GM10266 (cell line): ENCODE results near the gene SMOC1.

ENCODE experiments used
- DNase-seq: peaks from one replicate; pipeline ENCODE4 v3.0.0; 2012; ENCODE audit errors: extremely low spot score
- CTCF ChIP-seq: IDR thresholded peaks from 2 replicates; pipeline ENCODE4 v1.5.1; 2012; ENCODE audit warnings: mild to moderate bottlenecking, low read depth; ENCODE audit not compliant: control insufficient read depth, insufficient read depth; ENCODE audit errors: missing control alignments

The SMOC1 gene

GRCh38 chr14:69863083-69863482 is 16.1 kb upstream of the SMOC1 start:
- TF ChIP-seq CTCF, result no peak
- DNase-seq, result no peak

GRCh38 chr14:69865701-69866365 is 13.4 kb upstream of the SMOC1 start:
- no peak for TF ChIP-seq CTCF
- no peak for DNase-seq

DNA sequence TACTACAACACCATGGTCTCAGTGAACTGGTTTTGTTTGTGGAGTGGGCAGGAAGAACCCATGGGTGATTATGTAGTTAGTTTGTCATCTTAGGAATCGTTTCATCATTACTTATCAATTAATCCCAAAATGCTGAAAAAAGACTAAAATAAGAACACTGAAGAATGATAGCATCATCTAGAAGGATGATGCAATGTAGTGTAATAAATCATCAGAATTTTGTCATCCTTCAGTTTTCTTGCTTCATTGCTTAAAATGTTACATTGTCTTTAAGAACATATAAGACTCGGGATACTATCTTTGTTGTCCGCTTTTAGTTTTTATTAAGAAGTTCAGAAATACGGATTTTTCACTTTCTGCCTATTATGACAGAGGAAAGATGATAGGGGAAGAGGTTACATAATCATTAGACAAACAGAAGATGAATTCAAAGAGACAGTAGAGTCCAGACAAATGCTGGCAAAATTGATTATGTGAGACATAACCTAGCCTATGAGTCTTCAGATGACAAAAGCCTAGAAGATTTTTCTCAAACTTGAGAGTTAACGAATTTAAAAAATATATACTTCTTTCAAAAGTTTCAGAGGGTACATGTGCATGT is 10.8 kb upstream of the SMOC1 start:
- no peak for TF ChIP-seq CTCF
- DNase-seq, result no peak

- no peak for DNase-seq
- TF ChIP-seq CTCF, result no peak
Observed at GRCh38 chr14:69870613-69871012, 8.6 kb upstream of the SMOC1 start.

DNA sequence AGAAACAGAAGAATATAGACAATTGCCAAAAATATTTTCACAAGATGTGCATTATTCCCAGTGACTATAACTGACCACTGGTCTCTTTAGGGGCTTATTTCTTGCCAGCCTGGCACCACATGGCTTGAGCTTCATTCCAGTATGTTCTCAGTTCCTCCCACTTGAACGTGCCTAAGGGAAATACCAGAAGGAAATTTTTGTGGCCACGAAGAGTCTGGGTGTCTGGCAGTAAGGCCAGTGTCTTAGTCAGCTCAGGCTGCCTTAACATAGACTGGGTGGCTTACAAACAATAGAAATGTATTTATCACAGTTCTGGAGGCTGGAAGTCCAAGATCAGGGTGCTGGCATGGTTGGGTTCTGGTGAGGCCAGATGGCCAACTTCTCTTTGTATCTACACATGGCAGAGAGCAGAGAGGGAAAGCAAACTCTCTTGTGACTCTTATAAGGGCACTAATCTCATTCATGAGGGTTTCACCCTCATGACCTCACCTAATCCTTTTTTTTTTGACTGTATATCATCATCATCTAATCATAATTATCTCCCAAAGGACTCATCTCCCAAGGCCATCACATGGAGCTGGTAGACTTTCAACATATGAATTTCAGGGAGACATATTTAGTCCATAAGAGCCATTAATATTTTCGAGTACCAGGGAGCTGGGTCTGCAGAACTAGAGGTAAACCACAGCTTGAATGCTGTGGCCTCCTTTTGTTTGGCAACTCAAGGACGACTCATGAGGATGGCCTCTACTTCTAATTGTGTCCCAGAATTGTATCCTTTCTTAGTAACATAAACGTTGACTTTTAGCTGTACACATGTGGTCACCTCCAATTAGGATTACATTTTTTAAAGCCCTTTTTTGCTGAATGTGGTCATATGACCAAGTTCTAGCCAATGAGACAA is 5.1 kb upstream of the SMOC1 start:
- no peak for DNase-seq
- no peak for TF ChIP-seq CTCF

- no peak for TF ChIP-seq CTCF
- DNase-seq, result no peak
Observed at GRCh38 chr14:69876221-69876847, 2.9 kb upstream of the SMOC1 start.

DNA sequence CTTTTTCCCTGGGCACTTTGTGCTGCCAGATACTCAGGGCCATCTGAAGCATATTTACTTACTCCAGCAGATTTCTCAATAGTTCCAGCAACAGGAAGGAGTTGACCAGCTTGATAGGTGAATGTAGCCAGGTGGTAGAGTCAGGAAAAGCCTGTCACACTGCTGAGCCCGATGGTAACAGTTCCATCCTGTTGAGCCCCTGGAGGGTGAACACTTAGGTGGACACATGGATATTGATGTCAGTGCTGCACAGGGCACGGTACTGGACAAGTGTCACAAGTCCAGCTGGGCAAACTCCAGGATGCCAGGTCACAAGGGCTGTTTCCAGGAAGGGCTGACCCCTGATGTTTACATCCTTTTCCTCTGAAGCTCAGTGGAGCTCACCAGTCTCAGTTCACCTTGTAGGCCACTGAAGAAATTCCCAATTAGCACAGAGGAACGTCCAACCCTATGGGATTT is 2.3 kb upstream of the SMOC1 start:
- no peak for DNase-seq
- TF ChIP-seq CTCF, result no peak
